IMR-90 (cell line): Measurements from ENCODE around the gene MTHFSD. TPM values are rescaled to one million over a fixed set of nuclear protein-coding genes. Genes with fewer than 3 reads are reported as not detected.
A peak's percentile ranks its signal among the peaks of the same experiment; 100 is the strongest.

Experiments
- ATAC-seq: fragments of 200-7000 bp; cut with Tn5 transposase; 2 replicates; pipeline ENCODE4 v1.9.1; 2020; ENCODE audit warnings: low read depth, mild to moderate bottlenecking, moderate library complexity
- BruUV-seq: library from RNA; stranded (reverse); fragments of 400-500 nt; replicated peaks from 2 replicates; lab custom pipeline; 2021; lab: Mats Ljungman, UMichigan
- CTCF ChIA-PET: fragments of 300-600 bp; formaldehyde crosslinking; extraction: SDS; loops from one replicate; lab custom pipeline; 2021; ENCODE audit warnings: antibody characterized with exemption; lab: Yijun Ruan, JAX
- POLR2A ChIA-PET: fragments of 300-600 bp; sonication (Branson Sonifier 250); formaldehyde crosslinking; loops from one replicate; lab custom pipeline; 2022; ENCODE audit warnings: antibody characterized with exemption; ENCODE audit not compliant: unreplicated experiment; lab: Charles Lee
- DNase-seq: peaks from one replicate; pipeline ENCODE4 v3.0.0; 2013
- H2AFZ ChIP-seq: replicated peaks from 2 replicates; pipeline ENCODE3; 2013; ENCODE audit warnings: low read length, mild to moderate bottlenecking; ENCODE audit not compliant: poor library complexity
- H2AK5ac ChIP-seq: 2 replicates; pipeline ENCODE4 v1.6.1; 2013; ENCODE audit warnings: low read depth, low read length, inconsistent platforms
- H2AK9ac ChIP-seq: replicated peaks from 2 replicates; pipeline ENCODE3; 2013; ENCODE audit warnings: mild to moderate bottlenecking, low read depth, low read length, moderate library complexity; ENCODE audit not compliant: poor library complexity
- H2BK120ac ChIP-seq: 2 replicates; pipeline ENCODE4 v1.6.1; 2013; ENCODE audit warnings: low read depth, low read length, inconsistent platforms
- H2BK15ac ChIP-seq: 3 replicates; pipeline ENCODE4 v1.6.1; 2013; ENCODE audit warnings: low read depth, low read length, inconsistent platforms
- H2BK20ac ChIP-seq: 2 replicates; pipeline ENCODE4 v1.6.1; 2013; ENCODE audit warnings: low read depth, mild to moderate bottlenecking, inconsistent platforms, low read length, moderate library complexity
- H2BK5ac ChIP-seq: 2 replicates; pipeline ENCODE4 v1.6.1; 2013; ENCODE audit warnings: mild to moderate bottlenecking, low read depth, low read length, inconsistent platforms; ENCODE audit not compliant: poor library complexity, severe bottlenecking
- H3K14ac ChIP-seq: replicated peaks from 2 replicates; pipeline ENCODE4 v1.6.1; 2013; ENCODE audit warnings: low read depth, low read length, inconsistent platforms
- H3K18ac ChIP-seq: 2 replicates; pipeline ENCODE4 v1.6.1; 2013; ENCODE audit warnings: low read depth, low read length, control low read depth
- H3K23ac ChIP-seq: 2 replicates; pipeline ENCODE4 v1.6.1; 2013; ENCODE audit warnings: low read depth, low read length, inconsistent platforms
- H3K27ac ChIP-seq: 2 replicates; pipeline ENCODE4 v1.5.1; 2013; ENCODE audit warnings: mild to moderate bottlenecking, control low read depth, low read length; ENCODE audit not compliant: insufficient read depth
- H3K27me3 ChIP-seq: 2 replicates; pipeline ENCODE4 v1.6.1; 2013; ENCODE audit warnings: low read length; ENCODE audit not compliant: control insufficient read depth, insufficient read depth
- H3K36me3 ChIP-seq: 2 replicates; pipeline ENCODE4 v1.6.1; 2013; ENCODE audit warnings: low read length, mixed read lengths; ENCODE audit not compliant: control insufficient read depth, insufficient read depth
- H3K4ac ChIP-seq: 2 replicates; pipeline ENCODE4 v1.6.1; 2013; ENCODE audit warnings: low read depth, low read length, inconsistent platforms
- H3K4me1 ChIP-seq: 2 replicates; pipeline ENCODE4 v1.6.1; 2013; ENCODE audit warnings: low read length, mixed read lengths; ENCODE audit not compliant: control insufficient read depth, insufficient read depth
- H3K4me2 ChIP-seq: 2 replicates; pipeline ENCODE4 v1.6.1; 2013; ENCODE audit warnings: low read depth, mild to moderate bottlenecking, control low read depth, low read length, moderate library complexity
- H3K4me3 ChIP-seq: 2 replicates; pipeline ENCODE4 v1.5.1; 2013; ENCODE audit warnings: low read depth, mild to moderate bottlenecking, control low read depth, low read length, moderate library complexity; ENCODE audit not compliant: insufficient read depth
- H3K56ac ChIP-seq: 2 replicates; pipeline ENCODE4 v1.6.1; 2013; ENCODE audit warnings: low read length, inconsistent platforms; ENCODE audit not compliant: insufficient read depth; ENCODE audit errors: extremely low read depth
- H3K79me1 ChIP-seq, 2 experiments: 2 replicates each; pipeline ENCODE4 v1.6.1; 2013; ENCODE audit warnings: low read length in 2 of 2, inconsistent platforms in 1 of 2, low read depth in 1 of 2
- H3K9ac ChIP-seq: 2 replicates; pipeline ENCODE4 v1.6.1; 2013; ENCODE audit warnings: low read depth, low read length, control low read depth
- H3K9me1 ChIP-seq: 2 replicates; pipeline ENCODE4 v1.6.1; 2013; ENCODE audit warnings: low read length, inconsistent platforms; ENCODE audit not compliant: insufficient read depth
- H3K9me3 ChIP-seq: 2 replicates; pipeline ENCODE4 v1.6.1; 2013; ENCODE audit warnings: low read length; ENCODE audit not compliant: control insufficient read depth, insufficient read depth
- H4K20me1 ChIP-seq: 2 replicates; pipeline ENCODE4 v1.6.1; 2013; ENCODE audit warnings: low read length, inconsistent platforms; ENCODE audit not compliant: insufficient read depth
- H4K5ac ChIP-seq: 2 replicates; pipeline ENCODE4 v1.6.1; 2013; ENCODE audit warnings: mild to moderate bottlenecking, low read depth, low read length, control low read depth
- H4K8ac ChIP-seq, 2 experiments: 2 replicates each; pipeline ENCODE4 v1.6.1; 2013; ENCODE audit warnings: low read depth in 2 of 2, low read length in 2 of 2, control low read depth in 1 of 2, inconsistent platforms in 1 of 2
- H4K91ac ChIP-seq: 2 replicates; pipeline ENCODE4 v1.6.1; 2013; ENCODE audit warnings: low read depth, low read length, inconsistent platforms; ENCODE audit not compliant: insufficient read depth
- CEBPB ChIP-seq: IDR thresholded peaks from 2 replicates; pipeline ENCODE4 v1.6.1; 2012; ENCODE audit warnings: low read depth, low read length, improper control_type of control experiment
- ELK1 ChIP-seq: fragments of 150-350 bp; IDR thresholded peaks from 2 replicates; pipeline ENCODE4 v1.6.1; 2016; ENCODE audit warnings: low read depth, mild to moderate bottlenecking, low read length, moderate library complexity, borderline replicate concordance
- MAFK ChIP-seq: IDR thresholded peaks from 2 replicates; pipeline ENCODE4 v1.6.1; 2012; ENCODE audit warnings: low read depth, low read length, improper control_type of control experiment
- MXI1 ChIP-seq: IDR thresholded peaks from 2 replicates; pipeline ENCODE4 v1.6.1; 2012; ENCODE audit warnings: low read depth, mild to moderate bottlenecking, low read length, moderate library complexity, borderline replicate concordance
- SMC3 ChIP-seq: fragments of 150-350 bp; IDR thresholded peaks from 2 replicates; pipeline ENCODE4 v1.6.1; 2016; ENCODE audit warnings: low read depth, mild to moderate bottlenecking, antibody characterized with exemption, low read length, moderate library complexity
- USF2 ChIP-seq: fragments of 150-350 bp; IDR thresholded peaks from 2 replicates; pipeline ENCODE4 v1.6.1; 2017; ENCODE audit warnings: mild to moderate bottlenecking, antibody characterized with exemption, low read length, low read depth
- WGBS, 2 experiments: methylation state at CpG; one replicate each; pipeline versions ENCODE4 v1.1.5 to v1.1.7; 2013; ENCODE audit warnings: missing lambda C conversion rate in 2 of 2; ENCODE audit not compliant: insufficient read length in 1 of 2; ENCODE audit errors: extremely low coverage in 2 of 2; 5-methylcytosine and 5-hydroxymethylcytosine counted together
- dilution Hi-C: fragments of 300-500 bp; cut with HindIII; formaldehyde crosslinking; loops from one replicate; pipeline ENCODE4 v1.14.3; 2018; ENCODE audit warnings: low sequenced_read_pairs; ENCODE audit not compliant: unreplicated experiment
- in situ Hi-C: fragments of 300-500 bp; cut with MboI; formaldehyde crosslinking; loops from 3 replicates; pipeline ENCODE4 v1.14.3; 2019; ENCODE audit warnings: low sequenced_read_pairs, inconsistent platforms, mixed read lengths
- intact Hi-C: fragments of 100-400 bp; cut with micrococcal nuclease; formaldehyde crosslinking; loops from 2 replicates; pipeline ENCODE4 v1.10.0; 2022
- polyA plus RNA-seq, 3 experiments: library from polyadenylated mRNA; depleted of rRNA; stranded (reverse); fragments of >200 nt; gene quantifications; 2 replicates each; pipeline ENCODE4 v1.2.3, GENCODE V29; 2012; ENCODE audit warnings: low replicate concordance in 1 of 3
- total RNA-seq: library from RNA; depleted of rRNA; stranded (reverse); fragments of >200 nt; gene quantifications from 2 replicates; pipeline ENCODE4 v1.2.3, GENCODE V29; 2012

The MTHFSD gene
- total and polyA plus RNA-seq, 2 of the 4 experiments (the other 2 are of a cell fraction), result 8.2 to 16.8 TPM

- peaks cover 0 to 24% of the 10 kb centered on the region in 2 experiments; a peak in 2 of 4 replicates for H3K79me1 ChIP-seq
- H3K27ac ChIP-seq, result peak overlapping the region; percentile 100
- WGBS, 2 experiments, result 26% methylated on average over 6 of the region's 27 CpGs; no CpG with 5 or more reads in 1 of the 2 experiments
- H2BK20ac ChIP-seq, result peak overlapping the region; percentile 88
- peak overlapping the region; percentile 100 for H3K14ac ChIP-seq
- H3K9me3 ChIP-seq, result no peaks in the 10 kb centered on the region
- CTCF ChIA-PET, result no interaction called here
- DNase-seq (peak; percentile 27), ATAC-seq (no peak)
- 0 out of 2 replicates have a peak, but pooled peaks have one; percentile 9 for TF ChIP-seq CEBPB
- TF ChIP-seq SMC3, result no peak
- no peak for TF ChIP-seq USF2
- TF ChIP-seq MAFK, result no peak
- TF ChIP-seq ELK1, result no peak
- no peak for TF ChIP-seq MXI1
- H2AK9ac ChIP-seq, result peak overlapping the region; percentile 97
- peak overlapping the region; percentile 99 for H3K4ac ChIP-seq
- H3K18ac ChIP-seq, result peak overlapping the region; percentile 98
- H3K4me1 ChIP-seq, result peaks cover 29% of the 10 kb centered on the region
- dilution Hi-C loops, result no loop called here
- POLR2A ChIA-PET, result interaction anchor here (0.5 to 1.5 kb wide), 3 partner anchors 10 to 431 kb away, joined by 3 to 4 read pairs (median 3); no protein-coding TSS in a partner anchor
- peak overlapping the region; percentile 84 to 96 for H4K8ac ChIP-seq
- in situ Hi-C loops, result loop anchor here (5.0 kb wide), 1 partner anchor 204 kb away; no protein-coding TSS in a partner anchor
- H3K56ac ChIP-seq, result peak overlapping the region; percentile 99
- H2BK5ac ChIP-seq, result peak overlapping the region; percentile 99
- H3K9me1 ChIP-seq, result peaks cover 18% of the 10 kb centered on the region
- peak overlapping the region; percentile 100 for H3K23ac ChIP-seq
- peak overlapping the region; percentile 97 for H4K91ac ChIP-seq
- peak overlapping the region; percentile 100 for H3K9ac ChIP-seq
- H4K20me1 ChIP-seq, result peaks cover 48% of the 10 kb centered on the region
- H2AK5ac ChIP-seq, result peak overlapping the region; percentile 98
- H3K4me3 ChIP-seq, result peak overlapping the region; percentile 98
- BruUV-seq, result TSS peak; percentile 4
- peaks cover 63% of the 10 kb centered on the region for H3K36me3 ChIP-seq
- peak overlapping the region; percentile 78 for H2AFZ ChIP-seq
- H4K5ac ChIP-seq, result peak overlapping the region; percentile 94
- H2BK120ac ChIP-seq, result peak overlapping the region; percentile 97
- intact Hi-C loops, result loop anchor here (2.0 to 10.0 kb wide), 5 partner anchors 49 to 351 kb away; no protein-coding TSS in a partner anchor
- H3K4me2 ChIP-seq, result peak overlapping the region; percentile 89
- H2BK15ac ChIP-seq, result peak overlapping the region; percentile 92; the same call in 2 of the 3 replicates
- H3K27me3 ChIP-seq, result no peaks in the 10 kb centered on the region
Measured at GRCh38 chr16:86505899-86506864, 48.9 kb downstream of the MTHFSD start.
